Activated gamma-delta T cell treated with anti-CD3 and anti-CD28 coated beads, Interleukin-2, amount 50 U/mL, for 16 hours (primary cell): ENCODE results near the gene U2SURP.
A peak's percentile ranks its signal among the peaks of the same experiment; 100 is the strongest.
"Not testable (repeated sequence)": the region's sequence is repeated elsewhere in the genome, so short reads cannot be mapped to it uniquely, and the experiment has no call there.

Experiments
- DNase-seq: peaks from one replicate; pipeline ENCODE4 v3.0.0-alpha.2; 2020; ENCODE audit warnings: low read depth

The U2SURP gene

GRCh38 chr3:142976621-142977398, 24.6 kb upstream of the U2SURP start:
- DNase-seq: no peak

- no peak for DNase-seq
Observed at GRCh38 chr3:142977399-142977728, 24.0 kb upstream of the U2SURP start.

- no peak for DNase-seq
Observed at GRCh38 chr3:142981108-142981507, 20.3 kb upstream of the U2SURP start.

- no peak for DNase-seq
Observed at GRCh38 chr3:142982038-142982773, 19.2 kb upstream of the U2SURP start.

- DNase-seq: no peak
Observed at GRCh38 chr3:142983318-142983717, 18.1 kb upstream of the U2SURP start.

GRCh38 chr3:142984255-142984654, 17.1 kb upstream of the U2SURP start:
- DNase-seq: no peak

- DNase-seq: no peak
Observed at GRCh38 chr3:142987080-142987700, 14.2 kb upstream of the U2SURP start.

- DNase-seq: no peak
Observed at GRCh38 chr3:142987707-142988106, 13.7 kb upstream of the U2SURP start.

GRCh38 chr3:142988221-142988620, 13.1 kb upstream of the U2SURP start:
- not testable (repeated sequence) for DNase-seq

GRCh38 chr3:142988826-142989225, 12.5 kb upstream of the U2SURP start:
- not testable (repeated sequence) for DNase-seq

GRCh38 chr3:142990721-142991120, 10.6 kb upstream of the U2SURP start:
- DNase-seq: no peak

GRCh38 chr3:142992323-142992722, 9.0 kb upstream of the U2SURP start:
- no peak for DNase-seq

- DNase-seq: peak; percentile 39
Observed at GRCh38 chr3:142993958-142994442, 7.4 kb upstream of the U2SURP start.

GRCh38 chr3:142997330-142997729, 4.0 kb upstream of the U2SURP start:
- DNase-seq: no peak

- DNase-seq: no peak
Observed at GRCh38 chr3:142998439-142998838, 2.9 kb upstream of the U2SURP start.

GRCh38 chr3:142999881-143000280, 1.5 kb upstream of the U2SURP start:
- no peak for DNase-seq

- no peak for DNase-seq
Observed at GRCh38 chr3:143000528-143000927, 842 bp upstream of the U2SURP start.

- no peak for DNase-seq
Observed at GRCh38 chr3:143001034-143001368, 369 bp upstream of the U2SURP start.

GRCh38 chr3:143002083-143002712, 828 bp downstream of the U2SURP start:
- no peak for DNase-seq

- DNase-seq: no peak
Observed at GRCh38 chr3:143002727-143003126, 1.4 kb downstream of the U2SURP start.

GRCh38 chr3:143004823-143005222, 3.5 kb downstream of the U2SURP start:
- no peak for DNase-seq

GRCh38 chr3:143010024-143010423, 8.7 kb downstream of the U2SURP start:
- DNase-seq: no peak

- DNase-seq: no peak
Observed at GRCh38 chr3:143011705-143012104, 10.3 kb downstream of the U2SURP start.
